ENCODE results near the gene SPRYD7. TPM values are rescaled to one million over a fixed set of nuclear protein-coding genes. Genes with fewer than 3 reads are reported as not detected.

SPRYD7 gene
- total RNA-seq, 1 donor = 5.3 TPM

GRCh38 chr13:49914947-49915346, 21.2 kb downstream of the SPRYD7 start:
- no peak for DNase-seq (ENCODE audit: low read depth)
- H3K4me3 ChIP-seq (ENCODE audit: low read depth, low read length) = no peak overlapping the region
- TF ChIP-seq CTCF (IDR thresholded peaks at IDR 0.05; ENCODE audit: insufficient read depth, low read length) = no peak

- no peak overlapping the region for H3K4me3 ChIP-seq (ENCODE audit: low read depth, low read length)
- DNase-seq (ENCODE audit: low read depth) = no peak
- TF ChIP-seq CTCF (IDR thresholded peaks at IDR 0.05; ENCODE audit: insufficient read depth, low read length) = no peak
Observed at GRCh38 chr13:49908637-49909036, 27.5 kb downstream of the SPRYD7 start.

GRCh38 chr13:49904729-49905456, 31.2 kb downstream of the SPRYD7 start:
- DNase-seq (ENCODE audit: low read depth) = no peak
- no peak overlapping the region for H3K4me3 ChIP-seq (ENCODE audit: low read depth, low read length)
- no peak for TF ChIP-seq CTCF (IDR thresholded peaks at IDR 0.05; ENCODE audit: insufficient read depth, low read length)

- no peak overlapping the region for H3K4me3 ChIP-seq (ENCODE audit: low read depth, low read length)
- DNase-seq (ENCODE audit: low read depth) = no peak
- no peak for TF ChIP-seq CTCF (IDR thresholded peaks at IDR 0.05; ENCODE audit: insufficient read depth, low read length)
Observed at GRCh38 chr13:49898792-49899191, 37.3 kb downstream of the SPRYD7 start.

GRCh38 chr13:49897713-49898112, 38.4 kb downstream of the SPRYD7 start:
- H3K4me3 ChIP-seq (ENCODE audit: low read depth, low read length) = no peak overlapping the region
- DNase-seq (ENCODE audit: low read depth) = no peak
- TF ChIP-seq CTCF (IDR thresholded peaks at IDR 0.05; ENCODE audit: insufficient read depth, low read length) = no peak

GRCh38 chr13:49895826-49896225, 40.3 kb downstream of the SPRYD7 start:
- no peak for DNase-seq (ENCODE audit: low read depth)
- TF ChIP-seq CTCF (IDR thresholded peaks at IDR 0.05; ENCODE audit: insufficient read depth, low read length) = no peak
- H3K4me3 ChIP-seq (ENCODE audit: low read depth, low read length) = no peak overlapping the region

- TF ChIP-seq CTCF (IDR thresholded peaks at IDR 0.05; ENCODE audit: insufficient read depth, low read length) = no peak
- no peak for DNase-seq (ENCODE audit: low read depth)
- no peak overlapping the region for H3K4me3 ChIP-seq (ENCODE audit: low read depth, low read length)
Observed at GRCh38 chr13:49893591-49893990, 42.5 kb downstream of the SPRYD7 start.
